DMS114 treated with DMSO at 0.1 percent for 48 hours (cell line): ENCODE results near the gene IMMT.

ENCODE experiments used
- DNase-seq: peaks from one replicate; lab custom pipeline; 2025; ENCODE audit not compliant: unreplicated experiment; lab: John Stamatoyannopoulos, UW

IMMT gene

GRCh38 chr2:86143926-86144685 is 51.2 kb downstream of the IMMT start:
- DNase-seq, result no peak

GRCh38 chr2:86143307-86143706 is 52.0 kb downstream of the IMMT start:
- no peak for DNase-seq

DNA sequence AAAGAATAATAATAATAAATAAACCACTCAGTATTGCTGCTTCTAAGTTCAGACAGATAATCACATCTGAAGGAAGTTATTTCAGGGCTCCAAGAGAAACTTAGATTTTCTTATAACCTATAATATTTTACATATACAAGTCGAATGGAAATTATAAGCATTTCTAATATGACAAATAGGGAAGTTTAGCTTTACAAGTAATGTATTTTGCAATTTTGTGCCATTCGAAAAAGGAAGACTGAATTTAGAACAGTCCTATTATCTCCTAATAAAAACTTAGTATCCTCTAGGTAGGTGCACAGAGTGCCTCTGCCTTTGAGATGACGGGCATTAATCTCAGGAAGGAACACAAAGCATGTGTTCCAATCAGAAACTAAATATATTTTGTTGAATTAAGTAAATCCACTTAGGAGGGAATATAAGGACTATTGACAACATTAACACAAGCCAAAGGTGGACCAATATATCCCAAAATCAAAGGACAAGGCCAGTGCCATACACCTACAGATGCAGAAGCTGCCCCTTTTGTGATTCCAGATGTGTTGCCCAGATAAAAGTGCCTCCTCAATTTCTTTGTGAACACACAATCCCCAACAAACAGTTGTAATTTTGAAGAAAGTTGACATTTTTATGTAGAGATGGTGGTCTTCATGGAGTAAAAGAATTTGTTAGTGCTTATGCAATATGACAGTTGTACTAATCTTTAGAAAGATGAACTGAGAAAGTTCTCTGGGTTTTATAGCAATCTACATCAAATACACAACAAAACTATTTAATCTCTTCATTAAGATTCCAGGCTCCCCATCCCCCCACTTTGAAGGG is 52.6 kb downstream of the IMMT start:
- no peak for DNase-seq

- DNase-seq, result no peak
Measured at GRCh38 chr2:86140969-86141392, 54.3 kb downstream of the IMMT start.

- DNase-seq, result no peak
Measured at GRCh38 chr2:86139981-86140380, 55.3 kb downstream of the IMMT start.

- DNase-seq, result no peak
Measured at GRCh38 chr2:86138736-86139625, 56.3 kb downstream of the IMMT start.

DNA sequence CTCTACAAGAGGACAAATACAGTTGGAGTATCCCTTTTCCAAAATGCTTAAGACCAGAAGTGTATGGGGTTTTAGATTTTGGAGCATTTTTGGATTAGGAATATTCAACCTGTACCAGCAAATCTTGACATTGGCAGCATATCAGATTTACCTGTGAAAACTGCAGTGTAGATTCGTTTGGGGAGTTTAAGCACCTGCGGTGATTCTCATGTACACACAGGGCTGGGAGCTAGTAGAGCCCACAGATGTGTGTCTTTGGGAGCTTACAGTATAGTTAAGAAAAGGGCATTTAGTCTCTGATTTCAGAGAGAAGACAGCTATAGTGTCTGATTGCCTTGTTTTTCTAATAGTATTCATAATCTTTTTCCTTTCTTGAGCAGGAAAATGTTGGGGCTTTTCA is 59.1 kb downstream of the IMMT start:
- no peak for DNase-seq

DNA sequence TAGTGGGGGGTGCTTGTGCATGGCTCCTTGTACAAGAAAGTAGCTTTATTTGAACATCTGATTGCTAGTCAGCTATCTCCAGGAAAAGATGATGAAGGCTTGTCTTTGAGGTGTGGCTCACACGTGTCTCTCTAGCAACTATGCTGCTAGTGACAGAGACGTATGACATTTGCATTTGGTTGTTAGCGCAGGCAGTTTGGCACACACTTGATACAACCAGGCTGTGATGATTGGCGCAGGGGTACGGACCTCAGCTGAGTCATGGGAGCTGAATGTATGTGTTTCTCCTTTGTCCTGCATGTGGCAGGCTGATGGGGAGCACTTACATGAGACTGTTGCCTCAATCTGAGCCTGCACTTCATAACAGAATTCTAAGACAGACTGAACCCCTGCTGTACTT is 59.6 kb downstream of the IMMT start:
- DNase-seq, result no peak

- DNase-seq, result no peak
Measured at GRCh38 chr2:86134709-86135108, 60.6 kb downstream of the IMMT start.

- DNase-seq, result no peak
Measured at GRCh38 chr2:86124683-86125082, 70.6 kb downstream of the IMMT start.

DNA sequence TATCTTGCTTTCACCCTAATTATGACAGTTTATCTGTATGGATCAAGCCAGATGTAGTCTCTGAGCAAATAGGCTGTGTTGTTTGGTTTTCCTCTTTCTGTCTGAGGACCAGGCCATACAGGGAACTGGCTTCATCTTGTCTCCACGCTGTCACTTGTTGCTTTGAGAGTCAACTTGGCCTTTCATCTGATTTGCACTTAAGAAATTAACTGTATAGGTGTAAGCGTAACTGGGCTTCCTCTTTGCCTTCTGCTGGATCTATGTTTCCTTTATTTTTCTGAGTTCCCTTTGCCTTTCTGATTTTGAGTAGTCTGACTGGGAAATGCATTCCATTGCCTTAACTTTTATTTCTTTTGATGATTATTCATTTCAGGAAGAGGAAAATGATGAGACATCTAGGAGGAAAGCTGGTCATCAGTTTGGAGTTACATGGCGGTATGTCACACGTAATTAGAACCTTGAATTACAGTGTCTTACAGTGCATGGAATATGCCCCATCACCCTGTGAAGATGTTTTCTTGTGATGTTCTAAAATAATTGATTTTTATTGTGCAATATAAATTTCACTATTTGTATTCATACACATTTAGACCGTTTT is 71.8 kb downstream of the IMMT start:
- no peak for DNase-seq

DNA sequence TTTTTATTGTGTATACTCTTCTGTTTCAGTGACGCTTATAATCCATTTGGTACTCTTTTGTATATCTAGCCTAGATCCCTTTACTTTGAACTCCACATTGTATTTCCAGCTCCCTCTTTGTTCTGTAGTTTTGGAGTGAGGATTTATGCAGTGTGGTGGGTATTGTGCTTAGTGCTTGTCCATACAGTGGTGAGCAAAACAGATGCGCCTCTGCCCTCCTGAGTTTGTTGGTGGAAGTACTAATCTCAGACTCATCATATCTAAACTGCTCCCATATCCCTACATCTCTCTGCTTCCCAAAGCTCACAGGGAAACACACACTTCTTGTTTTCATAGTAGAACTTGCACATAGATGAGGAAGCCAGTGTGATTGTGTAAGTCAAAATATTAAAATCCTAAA is 77.1 kb downstream of the IMMT start:
- no peak for DNase-seq

- DNase-seq, result no peak
Measured at GRCh38 chr2:86107031-86107430, 88.2 kb downstream of the IMMT start.

DNA sequence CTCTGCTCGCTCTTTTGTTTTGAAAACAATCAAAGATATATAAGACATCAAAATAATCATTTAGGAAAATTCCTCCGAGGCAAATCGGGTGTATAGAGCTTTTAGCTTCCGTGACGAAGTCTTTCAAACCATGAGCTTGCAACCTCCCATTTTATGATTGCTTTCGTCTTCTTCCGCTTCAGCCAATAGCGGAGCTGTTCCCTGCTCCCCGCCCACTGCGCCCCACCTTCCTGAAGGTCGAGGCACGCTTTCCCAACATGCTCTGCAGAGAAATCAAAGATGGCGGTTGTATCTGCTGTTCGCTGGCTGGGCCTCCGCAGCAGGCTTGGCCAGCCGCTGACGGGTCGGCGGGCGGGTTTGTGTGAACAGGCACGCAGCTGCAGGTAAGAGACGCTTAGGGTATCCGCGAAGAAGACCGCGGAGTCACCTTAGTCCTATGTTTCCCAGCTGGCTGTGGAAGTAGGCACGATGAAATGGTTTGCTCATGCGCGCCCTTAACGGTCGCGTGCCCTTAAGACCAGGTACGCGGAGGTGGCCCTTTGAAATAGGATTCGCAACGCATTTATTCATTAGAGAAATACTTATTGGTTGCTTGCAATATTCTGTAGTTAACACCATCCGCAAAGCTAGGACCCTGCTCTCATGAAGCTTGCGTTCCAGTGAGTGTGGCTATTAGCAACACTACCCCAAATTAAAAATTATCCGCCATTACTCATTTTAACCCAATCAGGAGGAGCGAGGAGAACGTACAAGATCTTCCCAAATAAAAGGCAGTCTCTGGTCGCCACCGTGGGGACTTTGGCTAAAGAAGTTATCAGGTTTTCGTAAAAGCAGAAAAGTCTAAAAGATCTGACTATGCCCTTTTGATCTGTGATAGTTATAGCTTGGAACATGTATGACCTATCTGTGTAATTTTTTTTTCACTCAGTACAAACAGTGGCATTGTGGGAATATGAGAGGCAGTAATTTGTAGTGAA is 89.0 kb downstream of the IMMT start, which contains the start of gene PTCD3:
PTCD3 (plus strand) TSS at position 267 of the 977 bp plus-strand sequence; CDS start at position 280, 13 bp downstream.
- peak; percentile 97 for DNase-seq

GRCh38 chr2:86105252-86105968 is 89.9 kb downstream of the IMMT start, which contains the start of gene POLR1A:
Gene POLR1A (minus strand): TSS chr2:86105886. CDS start chr2:86105776, 110 bp downstream.
- DNase-seq, result peak; percentile 97

GRCh38 chr2:86102157-86102556 is 93.1 kb downstream of the IMMT start:
- no peak for DNase-seq

DNA sequence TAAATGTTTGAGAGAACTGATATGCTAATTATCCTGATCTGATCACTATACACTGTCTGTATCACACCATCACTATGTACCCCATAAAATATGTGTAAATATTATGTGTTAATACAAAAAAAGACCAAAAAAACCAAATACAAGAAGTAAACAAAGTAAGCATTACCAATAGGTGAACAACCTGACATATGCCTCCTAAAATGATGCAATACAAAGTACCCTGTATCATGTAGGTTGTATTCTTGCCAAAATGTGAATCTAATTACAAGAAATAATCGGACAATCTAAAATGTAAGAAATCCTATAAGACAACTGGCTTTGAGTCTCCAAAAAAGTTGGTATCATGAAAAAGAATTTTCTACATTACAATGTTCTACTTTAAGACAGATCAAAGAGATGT is 97.3 kb downstream of the IMMT start:
- DNase-seq, result no peak

DNA sequence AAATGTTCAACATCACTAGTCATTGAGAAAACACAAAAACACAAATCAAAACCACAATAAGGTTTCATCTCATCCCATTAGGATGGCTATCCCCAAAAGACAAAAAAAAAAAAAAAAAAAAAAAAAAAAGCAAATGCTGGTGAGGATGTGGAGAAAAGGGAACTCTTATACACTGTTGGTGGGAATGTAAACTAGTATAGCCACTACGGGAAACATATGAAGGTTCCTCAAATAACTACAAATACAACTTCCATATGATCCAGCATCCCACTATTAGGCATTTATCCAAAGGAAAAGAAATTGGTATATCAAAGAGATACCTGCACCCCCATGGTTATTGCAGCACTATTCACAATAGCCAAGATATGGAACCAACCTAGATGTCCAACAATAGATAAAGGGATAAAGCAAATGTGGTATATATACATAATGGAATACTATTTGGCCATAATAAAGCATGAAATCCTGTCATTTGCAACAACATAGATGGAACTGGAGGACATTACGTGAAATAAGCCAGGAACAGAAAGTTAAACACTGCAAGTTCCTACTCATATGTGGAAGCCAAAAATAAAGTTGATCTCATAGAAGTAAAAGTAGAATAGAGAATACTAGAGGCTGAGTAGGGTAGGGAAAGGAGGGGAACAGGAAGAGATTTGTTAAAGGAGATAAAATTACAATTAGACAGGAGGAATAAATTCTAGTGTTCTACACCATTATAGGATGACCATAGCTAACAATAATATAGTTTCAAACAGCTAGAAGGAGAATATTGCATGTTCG is 98.0 kb downstream of the IMMT start:
- DNase-seq, result no peak
